GM12891 (cell line): Measurements from ENCODE around the gene FOXF2.

Experiments
- POLR2A ChIP-seq: IDR thresholded peaks from 2 replicates; pipeline ENCODE4 v1.6.1; 2011; ENCODE audit warnings: low read depth, low read length, control low read depth
- POLR2AphosphoS5 ChIP-seq: IDR thresholded peaks from 2 replicates; pipeline ENCODE4 v1.6.1; 2011; ENCODE audit warnings: low read depth, low read length, control low read depth
- TAF1 ChIP-seq: IDR thresholded peaks from 2 replicates; pipeline ENCODE4 v1.6.1; 2011; ENCODE audit warnings: low read depth, low read length, control low read depth

GRCh38 chr6:1404713-1405098, 15.3 kb downstream of the FOXF2 start:
- no peak for TF ChIP-seq POLR2A
- no peak for TF ChIP-seq POLR2AphosphoS5
- TF ChIP-seq TAF1, result no peak
